SKM-1 (cell line): ENCODE results near the gene ZNF326.
A peak's percentile ranks its signal among the peaks of the same experiment; 100 is the strongest.

Experiments
- DNase-seq: peaks from one replicate; lab custom pipeline; 2025; ENCODE audit not compliant: unreplicated experiment; lab: John Stamatoyannopoulos, UW

Gene ZNF326

GRCh38 chr1:89994805-89995597 lies at the start of gene ZNF326:
TSS of gene ZNF326 (plus strand) at chr1:89995110. CDS start at chr1:89995258, 148 bp downstream.
- DNase-seq: peak; percentile 88

- no peak for DNase-seq
Observed at GRCh38 chr1:89945852-89946476, 48.9 kb upstream of the ZNF326 start.

GRCh38 chr1:89946532-89946931 lies 48.4 kb upstream of the ZNF326 start:
- no peak for DNase-seq

GRCh38 chr1:89948722-89949345 lies 46.1 kb upstream of the ZNF326 start:
- DNase-seq: no peak

- DNase-seq: no peak
Observed at GRCh38 chr1:89949991-89950624, 44.8 kb upstream of the ZNF326 start.

GRCh38 chr1:89950703-89951102 lies 44.2 kb upstream of the ZNF326 start:
- DNase-seq: no peak

- DNase-seq: no peak
Observed at GRCh38 chr1:89951766-89952604, 42.9 kb upstream of the ZNF326 start.

GRCh38 chr1:89952605-89953130 lies 42.2 kb upstream of the ZNF326 start:
- no peak for DNase-seq

GRCh38 chr1:89953131-89953626 lies 41.7 kb upstream of the ZNF326 start:
- DNase-seq: no peak

- DNase-seq: no peak
Observed at GRCh38 chr1:89953929-89954328, 41.0 kb upstream of the ZNF326 start.

- DNase-seq: no peak
Observed at GRCh38 chr1:89954401-89954800, 40.5 kb upstream of the ZNF326 start.

GRCh38 chr1:89955311-89956205 lies 39.4 kb upstream of the ZNF326 start:
- DNase-seq: no peak

- no peak for DNase-seq
Observed at GRCh38 chr1:89957107-89957506, 37.8 kb upstream of the ZNF326 start.

GRCh38 chr1:89958851-89959654 lies 35.9 kb upstream of the ZNF326 start:
- DNase-seq: no peak

- no peak for DNase-seq
Observed at GRCh38 chr1:89959719-89960118, 35.2 kb upstream of the ZNF326 start.

GRCh38 chr1:89962024-89962741 lies 32.7 kb upstream of the ZNF326 start:
- no peak for DNase-seq

GRCh38 chr1:89962742-89963075 lies 32.2 kb upstream of the ZNF326 start:
- DNase-seq: no peak

- no peak for DNase-seq
Observed at GRCh38 chr1:89965193-89965768, 29.6 kb upstream of the ZNF326 start.
